Measurements from ENCODE around the gene PARD3B. TPM values are rescaled to one million over a fixed set of nuclear protein-coding genes. Genes with fewer than 3 reads are reported as not detected.
"Not testable (repeated sequence)": the region's sequence is repeated elsewhere in the genome, so short reads cannot be mapped to it uniquely, and the experiment has no call there.

Gene PARD3B
- total RNA-seq, 1 donor from 2014 or later, result 21.7 TPM

DNA sequence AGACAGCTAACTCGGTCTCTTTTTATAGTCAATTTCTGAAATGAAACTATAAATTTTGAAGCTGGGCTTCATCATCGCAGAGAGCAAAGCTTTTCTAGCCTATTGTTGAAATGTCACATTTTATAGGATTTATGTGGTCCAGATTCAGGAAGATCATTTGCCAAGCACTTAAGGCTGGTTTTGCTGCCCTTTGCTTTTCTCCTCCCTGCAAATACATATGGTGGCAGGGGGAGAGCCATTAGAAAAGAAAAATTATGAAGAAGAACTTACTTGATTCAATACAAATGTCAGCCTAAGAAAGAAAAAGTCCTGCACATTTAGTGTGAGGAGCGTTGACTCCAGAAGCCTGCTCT is 930.1 kb downstream of the PARD3B start:
- no peak for DNase-seq

DNA sequence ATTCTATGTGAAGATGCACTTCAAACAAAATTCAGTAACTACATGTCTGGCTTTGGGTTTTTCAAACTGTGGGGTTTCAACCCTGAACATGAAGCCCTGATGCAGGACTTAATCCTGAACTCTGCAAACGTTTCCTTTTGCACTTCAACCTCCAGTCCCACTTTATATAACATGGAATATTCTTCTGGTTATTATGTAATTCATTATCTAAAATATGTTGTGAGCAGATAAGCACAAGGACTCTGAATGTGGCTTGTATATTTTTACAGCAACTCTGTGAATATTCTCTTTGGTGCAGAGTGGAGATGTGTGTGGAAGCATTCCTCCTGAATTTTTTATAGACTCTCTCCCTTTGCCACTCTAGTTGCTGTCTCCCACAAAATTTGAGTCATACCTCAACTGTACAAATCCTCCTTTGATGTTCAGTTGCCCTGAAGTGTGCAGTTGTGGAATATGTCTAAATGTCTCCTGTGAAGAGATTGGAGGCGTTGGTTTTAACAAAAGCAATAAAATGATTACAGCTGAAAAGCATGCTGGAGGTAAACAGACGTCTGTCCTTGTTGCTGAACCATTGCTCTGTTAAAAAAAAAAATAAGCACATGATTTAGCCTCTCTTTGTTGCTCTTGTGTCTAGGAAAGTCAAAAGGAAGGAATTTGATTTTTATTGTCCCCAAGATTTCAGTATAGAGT is 931.9 kb downstream of the PARD3B start:
- DNase-seq, result no peak

DNA sequence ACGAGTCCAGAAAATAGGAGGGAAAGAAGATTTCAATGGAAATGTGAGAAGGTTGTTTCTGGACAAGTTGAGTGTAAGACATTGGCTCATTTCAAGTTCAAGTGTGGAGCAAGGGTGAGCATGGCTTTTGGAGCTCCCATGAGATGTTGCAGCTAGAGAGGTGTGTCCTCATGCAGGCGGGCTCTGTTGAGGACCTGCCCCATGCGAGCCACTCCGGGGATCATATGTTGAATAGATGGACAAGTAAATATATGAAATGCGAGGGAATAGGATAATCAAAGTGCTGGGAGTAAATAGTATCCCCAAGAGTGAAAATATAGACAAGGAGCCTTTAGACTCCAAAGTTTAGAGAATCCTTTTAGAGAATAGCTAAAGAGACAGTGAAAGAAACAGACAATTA is 936.6 kb downstream of the PARD3B start:
- DNase-seq, result no peak

DNA sequence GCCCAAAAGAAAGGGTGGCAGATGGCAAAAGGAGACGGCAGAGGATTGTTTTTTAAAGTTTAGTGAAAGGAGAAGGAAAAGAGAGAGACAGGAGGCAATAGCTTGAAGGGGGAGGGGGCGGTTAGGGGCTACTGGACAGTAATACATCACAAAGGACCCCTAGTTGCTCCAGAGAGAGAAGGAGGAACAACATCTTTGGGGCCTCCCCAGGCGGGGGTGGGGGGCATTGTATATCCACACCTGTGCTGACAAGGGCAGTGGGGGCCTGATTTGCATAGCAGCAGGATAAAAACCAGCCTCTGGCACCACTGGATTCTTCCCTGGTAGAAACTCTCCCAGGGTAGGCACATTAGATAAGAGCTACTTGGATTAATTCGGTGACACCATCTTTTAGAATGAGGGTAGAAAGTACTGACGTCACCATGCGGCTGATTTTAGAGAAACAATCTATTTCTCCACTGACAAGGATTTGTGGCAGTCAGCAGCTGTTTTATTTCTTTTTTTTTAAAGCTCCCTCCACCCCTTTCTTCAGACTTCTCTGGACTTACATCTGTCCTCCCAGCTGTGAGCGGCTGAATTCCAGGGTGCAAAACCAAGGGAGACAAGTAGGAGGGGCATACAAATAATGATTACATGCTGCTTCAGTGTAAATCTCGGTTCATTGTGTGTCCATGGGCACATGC is 937.3 kb downstream of the PARD3B start:
- DNase-seq, result peak; percentile 64

DNA sequence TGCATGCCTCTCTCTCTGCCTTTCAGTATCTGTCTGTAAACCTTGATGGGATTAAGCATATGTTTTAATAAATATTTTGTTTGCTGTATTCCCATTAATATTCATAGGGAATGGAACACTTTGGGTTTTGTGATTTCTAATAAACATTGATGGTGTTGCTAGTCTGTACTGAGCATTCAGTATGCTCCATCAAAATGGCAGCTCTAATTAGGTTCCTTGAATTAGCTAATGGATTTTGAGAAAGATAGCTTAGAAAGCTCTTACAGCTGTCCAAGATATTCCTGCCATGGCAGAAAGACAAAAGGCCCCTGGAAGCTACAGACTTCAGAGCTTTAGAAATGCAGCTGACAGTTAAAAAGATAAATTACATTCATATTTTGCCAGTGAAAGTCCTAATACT is 937.8 kb downstream of the PARD3B start:
- DNase-seq, result no peak

DNA sequence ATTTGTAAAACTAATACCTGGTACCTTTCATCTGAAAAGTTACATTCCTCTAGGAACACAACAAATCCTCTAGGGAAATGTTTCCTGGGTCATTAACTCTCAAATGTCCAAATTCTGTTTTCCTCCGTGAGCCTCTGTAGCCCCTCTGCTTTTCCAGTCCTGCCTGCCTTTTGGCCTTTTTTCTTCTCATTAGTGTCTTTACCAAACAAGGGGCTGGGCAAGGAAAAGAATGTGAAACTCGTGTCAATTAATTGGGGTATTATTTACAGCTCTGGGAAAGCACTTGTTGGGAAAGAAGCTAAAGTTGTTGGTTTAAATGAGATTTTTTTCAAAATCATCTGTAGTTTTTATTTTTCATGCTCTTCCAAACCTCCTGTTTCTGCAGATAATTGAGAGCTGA is 938.9 kb downstream of the PARD3B start:
- DNase-seq, result no peak

DNA sequence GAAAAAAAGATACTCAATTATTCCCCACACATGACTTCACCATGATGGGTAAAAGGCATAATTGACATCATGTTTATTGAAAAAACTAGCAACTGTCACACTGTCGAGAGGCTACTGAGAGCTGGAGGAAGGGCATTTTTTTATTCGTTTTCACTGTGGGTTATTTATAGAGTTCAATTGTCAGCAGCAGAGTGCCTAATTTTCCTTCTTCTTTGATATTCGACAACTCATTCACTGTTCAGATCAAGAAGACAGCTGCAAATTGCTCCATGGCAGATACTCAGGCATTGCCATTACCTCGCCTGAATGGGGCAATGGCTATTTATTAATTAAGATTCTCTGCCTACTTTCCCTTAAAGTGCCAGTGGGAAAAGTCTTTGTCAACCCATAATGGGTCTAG is 939.5 kb downstream of the PARD3B start:
- peak; percentile 15 for DNase-seq

DNA sequence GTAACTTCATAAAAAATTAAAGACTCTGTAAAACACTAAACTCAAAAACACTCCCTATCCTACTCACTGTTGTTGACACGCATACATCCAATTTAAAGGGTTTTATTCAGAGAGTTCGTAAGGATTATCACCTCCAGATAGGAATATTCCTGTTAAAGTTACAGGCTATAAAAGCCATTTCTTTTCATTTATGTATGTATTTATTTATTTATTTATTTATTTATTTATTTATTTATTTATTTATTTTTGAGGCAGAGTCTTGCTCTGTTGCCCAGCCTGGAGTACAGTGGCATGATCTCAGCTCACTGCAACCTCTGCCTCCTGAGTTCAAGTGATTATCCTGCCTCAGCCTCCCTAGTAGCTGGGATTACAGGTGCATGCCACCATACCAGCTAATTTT is 948.3 kb downstream of the PARD3B start:
- not testable (repeated sequence) for DNase-seq

DNA sequence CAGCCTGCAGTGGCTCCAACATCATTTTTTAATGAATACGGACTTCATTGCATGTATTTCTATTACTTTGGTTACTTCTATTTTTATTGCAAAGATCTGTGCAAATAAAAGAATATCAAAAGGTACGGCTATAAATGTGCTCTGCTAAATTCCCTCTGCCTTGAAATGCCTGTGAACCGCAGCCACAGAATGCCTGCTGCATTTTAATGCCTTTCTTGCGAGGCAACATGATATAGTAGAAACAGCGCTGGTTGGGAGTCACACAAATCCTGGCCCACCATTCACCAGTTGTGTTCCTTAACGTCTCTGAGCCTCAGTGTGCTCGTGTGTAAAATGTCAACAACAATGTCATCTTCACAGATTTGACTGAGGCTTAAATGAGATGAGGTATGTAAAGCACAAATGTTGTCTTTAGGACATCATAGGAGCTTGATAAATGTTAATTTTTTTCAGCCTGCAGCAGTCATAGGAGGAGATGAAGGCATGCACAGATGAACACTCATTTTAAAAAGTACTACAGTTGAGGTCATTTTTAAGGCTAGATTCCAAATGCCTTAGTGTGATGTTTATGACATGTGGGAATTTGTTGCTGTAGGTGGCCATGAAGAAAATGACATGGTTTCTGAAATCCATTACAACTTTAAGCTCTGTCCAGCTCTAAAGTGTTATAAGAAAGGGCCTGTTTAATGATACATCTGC is 949.4 kb downstream of the PARD3B start:
- peak; percentile 65 for DNase-seq

DNA sequence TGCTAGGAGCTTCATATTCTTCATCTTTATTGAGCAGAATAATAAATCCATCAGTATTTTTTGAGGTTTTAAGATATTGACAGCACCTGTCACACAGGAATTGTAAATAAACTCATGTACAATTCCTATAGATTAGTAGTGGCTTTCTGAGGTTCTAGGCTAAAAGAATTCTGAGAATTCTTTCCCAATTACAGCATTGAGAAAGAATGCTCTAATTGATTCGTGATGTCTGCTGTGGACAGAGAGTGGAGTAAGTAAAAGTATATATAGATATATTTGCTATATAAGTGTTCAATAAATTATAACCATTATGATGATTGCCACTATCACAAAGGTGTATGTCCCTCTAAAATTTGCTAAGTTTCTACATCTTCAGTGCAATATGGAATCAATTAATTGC is 950.5 kb downstream of the PARD3B start:
- DNase-seq, result peak; percentile 31

DNA sequence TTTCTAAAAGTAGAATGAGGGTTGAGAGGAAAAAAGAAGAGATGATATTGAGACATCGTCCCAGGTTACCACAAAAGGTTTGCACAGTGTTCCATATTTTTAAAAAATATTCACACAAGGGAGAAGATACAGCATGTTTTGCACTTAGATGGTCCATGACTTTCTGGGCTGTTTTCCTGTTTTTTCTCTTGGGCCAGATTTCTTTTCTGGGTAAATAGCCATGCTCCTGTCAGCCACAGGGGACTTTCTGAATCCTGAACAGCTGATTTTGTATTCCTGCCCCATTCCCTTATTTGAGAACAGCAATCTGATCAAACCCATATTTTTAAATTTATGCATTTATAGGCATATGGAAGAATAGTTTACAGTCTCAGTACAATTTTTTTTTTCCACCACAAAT is 951.1 kb downstream of the PARD3B start:
- no peak for DNase-seq

DNA sequence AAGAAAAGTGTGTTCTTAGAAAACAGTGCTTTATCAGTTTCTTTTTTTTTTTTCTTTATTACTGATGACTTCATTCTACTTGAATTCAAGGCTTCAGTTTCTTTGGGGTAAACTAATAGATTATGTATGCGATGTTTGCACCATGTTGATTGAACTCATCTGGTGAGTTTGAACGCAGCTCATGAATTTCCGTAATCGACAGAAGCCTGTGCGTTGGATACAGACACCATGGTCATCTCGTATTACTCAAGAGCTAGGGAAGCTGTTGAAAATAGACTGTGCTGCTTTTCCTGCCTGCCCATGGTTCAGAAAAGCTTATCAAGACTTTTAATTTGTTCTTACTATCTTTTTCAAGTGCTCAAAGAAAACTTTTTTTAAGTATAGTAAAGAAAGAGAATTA is 951.5 kb downstream of the PARD3B start:
- peak; percentile 89 for DNase-seq

DNA sequence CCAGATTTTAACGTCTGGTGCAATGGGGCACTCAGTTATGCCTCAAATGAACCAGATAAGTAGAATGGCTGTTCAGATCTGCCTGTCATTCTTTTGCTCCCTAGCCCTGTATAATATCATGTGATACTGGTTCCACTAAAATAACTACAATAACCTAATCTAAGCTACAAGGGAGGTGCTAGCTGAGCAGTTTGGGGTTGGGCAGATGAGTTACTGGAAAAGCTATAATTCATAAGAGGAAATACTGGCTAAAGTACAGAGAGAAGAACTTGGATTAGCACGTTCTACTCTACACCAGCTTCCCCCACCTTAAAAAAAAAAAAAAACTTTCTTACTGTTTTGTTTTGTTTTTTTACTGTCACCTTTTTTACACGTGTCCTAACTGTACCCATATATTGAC is 953.7 kb downstream of the PARD3B start:
- no peak for DNase-seq

DNA sequence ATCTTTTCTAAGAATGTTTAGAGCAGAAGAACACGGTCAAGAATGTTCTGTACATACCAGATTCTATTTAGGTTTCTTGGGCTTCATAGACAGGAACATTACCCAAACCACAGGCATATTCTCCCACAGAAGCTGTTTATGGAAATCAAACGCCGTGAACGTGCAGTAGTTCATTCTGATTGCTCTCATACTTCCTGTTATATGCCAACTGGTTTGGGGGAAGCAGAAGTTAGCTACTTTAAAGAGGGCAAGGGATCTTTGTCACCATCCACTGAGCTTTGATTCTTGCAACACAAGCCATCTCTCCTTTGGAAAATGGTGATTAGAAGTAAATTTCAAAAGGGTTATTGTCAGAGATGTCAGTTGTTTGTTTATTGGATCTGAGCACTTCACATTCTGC is 954.8 kb downstream of the PARD3B start:
- no peak for DNase-seq

DNA sequence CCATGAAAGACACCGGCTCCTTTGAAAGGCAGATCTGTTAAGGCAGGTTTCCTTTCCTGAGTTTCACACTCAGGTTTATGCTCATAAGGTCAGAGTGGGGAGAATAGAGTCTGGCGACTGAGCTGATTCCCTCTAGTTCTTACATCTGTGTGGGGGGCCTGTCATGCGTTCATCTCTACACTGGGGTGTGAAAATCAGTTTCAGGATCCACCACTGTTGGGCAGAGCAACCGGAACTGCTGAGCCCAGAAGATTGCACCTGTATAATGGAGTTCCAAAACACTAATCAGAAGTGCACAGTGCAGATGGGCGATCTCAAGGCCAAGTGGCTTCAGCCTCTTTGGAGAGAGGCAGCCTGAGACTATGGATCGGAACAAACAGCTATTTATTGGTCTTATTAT is 955.7 kb downstream of the PARD3B start:
- DNase-seq, result no peak

DNA sequence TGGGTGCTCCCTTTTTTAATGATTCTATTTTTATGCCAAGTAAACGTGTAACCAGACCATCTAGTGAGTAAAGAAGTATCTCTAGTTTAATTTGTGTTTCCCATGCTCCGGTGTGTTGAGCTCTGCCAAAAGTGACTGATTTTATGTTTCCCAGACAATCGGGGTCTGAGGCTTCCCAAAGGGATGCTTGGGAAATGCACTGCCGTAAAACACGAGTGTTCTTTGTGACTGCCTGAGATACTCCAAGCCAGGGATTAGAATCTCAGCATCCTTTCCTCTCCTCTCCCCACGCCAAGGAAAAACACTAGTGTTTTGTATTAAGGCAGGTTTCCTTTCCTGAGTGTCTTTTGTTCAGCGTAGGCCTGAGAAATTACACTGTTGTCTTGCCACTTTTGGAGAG is 956.6 kb downstream of the PARD3B start:
- DNase-seq, result no peak

DNA sequence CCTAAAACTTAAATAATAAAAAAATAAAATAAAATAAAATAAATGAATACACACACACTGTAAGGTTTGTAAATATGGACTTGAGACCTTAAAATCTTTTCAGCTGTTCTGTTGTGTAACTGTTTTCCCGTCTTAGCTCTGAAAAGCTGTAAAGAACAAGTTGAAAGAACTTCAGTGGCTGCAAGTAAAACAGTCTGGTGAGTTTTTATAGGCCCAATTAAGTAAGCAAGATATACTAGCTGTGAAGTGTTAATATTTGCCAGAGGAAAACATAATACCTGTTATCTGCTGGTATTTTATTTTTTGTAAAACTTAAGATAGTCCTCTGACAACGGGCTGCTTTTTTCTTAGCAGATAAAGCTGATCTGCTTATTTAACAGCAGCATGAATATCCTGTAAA is 960.1 kb downstream of the PARD3B start:
- no peak for DNase-seq

DNA sequence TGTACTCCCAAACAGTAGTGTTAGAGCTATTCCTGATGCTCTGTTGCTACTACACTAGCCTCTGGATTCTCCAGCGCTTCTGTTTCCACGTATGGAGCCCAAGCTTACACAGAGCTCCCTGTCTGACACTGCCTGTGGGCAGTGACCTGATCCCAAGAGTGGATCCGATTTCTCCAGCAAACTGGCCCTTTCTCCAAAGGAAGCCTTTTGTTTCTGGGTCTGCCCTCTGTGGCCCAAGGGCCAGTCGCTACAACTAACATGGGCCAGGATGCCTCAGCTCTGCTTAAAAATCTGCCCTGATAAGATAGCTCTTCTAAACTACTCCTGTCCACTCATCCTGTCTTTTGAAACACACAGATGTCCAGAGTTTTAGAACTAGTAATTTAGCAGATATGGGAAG is 964.4 kb downstream of the PARD3B start:
- no peak for DNase-seq

DNA sequence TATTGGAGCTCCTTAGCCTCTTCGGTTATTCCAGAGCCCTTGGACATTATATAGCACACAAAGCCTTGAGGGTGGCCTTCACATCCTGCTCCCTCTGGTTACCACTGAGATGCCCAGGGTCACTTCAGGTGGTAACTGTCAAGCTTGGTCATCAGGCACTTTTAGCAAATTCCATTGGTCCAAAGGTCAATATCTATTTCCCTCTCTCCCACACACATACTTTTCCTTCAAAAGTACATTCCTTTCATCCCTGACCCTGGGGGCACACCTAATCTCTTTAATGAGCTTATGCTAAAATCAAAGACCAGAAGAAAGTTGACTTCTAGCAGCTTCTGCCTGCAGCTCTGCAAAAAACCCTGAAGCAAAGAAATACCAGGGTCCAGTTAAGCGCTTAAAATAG is 965.1 kb downstream of the PARD3B start:
- DNase-seq, result no peak

DNA sequence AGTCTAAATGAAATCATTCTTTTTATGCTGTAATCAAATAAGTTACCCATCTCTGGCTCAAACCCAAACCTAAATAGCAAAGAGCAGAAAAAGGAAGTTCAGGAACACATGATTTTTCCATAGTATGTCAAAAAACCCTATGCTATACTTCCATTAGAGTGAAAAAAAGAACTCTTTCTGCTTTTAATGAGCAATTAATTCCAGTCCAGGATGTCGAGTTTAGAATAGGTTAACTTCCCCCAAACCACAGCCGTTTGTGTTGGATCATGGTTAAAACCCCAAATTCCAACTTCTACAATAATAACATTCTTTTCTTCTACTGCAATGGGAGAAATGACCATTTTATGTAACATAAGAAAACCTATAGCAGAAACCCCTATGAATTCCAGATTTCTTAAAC is 965.9 kb downstream of the PARD3B start:
- DNase-seq, result no peak

DNA sequence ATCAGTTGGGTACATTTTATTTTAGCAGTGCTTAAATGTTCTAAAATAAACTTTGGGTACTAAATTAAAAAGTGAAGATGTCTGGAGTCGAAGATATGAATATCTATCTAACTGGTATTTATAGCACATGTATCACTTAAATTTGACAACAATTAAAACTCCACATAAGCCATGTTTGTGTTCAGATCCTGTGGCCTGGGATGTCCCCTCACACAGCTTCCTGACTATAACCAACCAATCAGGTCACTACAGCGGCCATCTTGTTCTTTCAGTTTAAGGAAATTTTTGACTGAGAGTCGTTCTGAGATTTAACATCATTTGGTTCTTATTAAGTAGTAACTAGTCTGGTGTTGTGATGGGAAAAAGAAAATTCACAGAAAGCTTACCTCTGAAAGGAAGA is 966.4 kb downstream of the PARD3B start:
- no peak for DNase-seq

DNA sequence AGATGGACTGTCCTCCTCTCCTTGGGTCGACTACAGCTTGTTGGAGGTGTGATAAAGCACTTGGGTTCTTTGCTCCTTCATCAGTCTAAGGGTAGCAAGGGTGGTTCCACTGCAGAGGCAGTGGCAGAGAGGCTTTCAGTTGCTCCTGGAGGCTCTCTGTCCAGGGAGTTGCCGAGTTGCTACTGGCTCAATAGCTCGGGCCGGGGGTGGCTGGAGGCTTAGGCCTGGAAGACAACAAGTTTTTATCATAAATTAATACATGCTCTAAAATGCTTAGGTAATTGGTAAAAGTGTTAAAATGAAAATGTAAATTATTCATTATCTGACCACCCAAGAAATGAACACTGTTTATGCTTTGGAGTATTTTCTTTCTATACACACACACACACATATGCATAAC is 975.0 kb downstream of the PARD3B start:
- no peak for DNase-seq

DNA sequence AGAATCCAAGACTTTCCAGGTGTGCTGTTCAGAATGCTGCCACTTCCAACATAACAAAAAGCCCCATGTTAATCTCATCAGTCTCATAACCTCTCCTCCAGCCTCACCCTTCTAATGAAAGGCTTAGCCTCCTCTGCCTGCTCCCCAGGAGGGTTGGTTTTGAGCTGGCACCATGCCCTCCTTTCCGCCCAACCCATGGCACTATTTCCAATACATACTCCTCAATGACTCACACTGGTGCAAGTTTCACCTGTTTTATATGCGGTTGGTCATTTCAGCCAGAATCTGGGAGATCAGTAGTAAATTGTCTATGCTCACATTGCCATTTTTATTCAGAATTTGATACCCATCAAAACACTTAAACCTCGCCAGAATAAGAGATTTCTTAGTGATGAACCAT is 979.4 kb downstream of the PARD3B start:
- no peak for DNase-seq

DNA sequence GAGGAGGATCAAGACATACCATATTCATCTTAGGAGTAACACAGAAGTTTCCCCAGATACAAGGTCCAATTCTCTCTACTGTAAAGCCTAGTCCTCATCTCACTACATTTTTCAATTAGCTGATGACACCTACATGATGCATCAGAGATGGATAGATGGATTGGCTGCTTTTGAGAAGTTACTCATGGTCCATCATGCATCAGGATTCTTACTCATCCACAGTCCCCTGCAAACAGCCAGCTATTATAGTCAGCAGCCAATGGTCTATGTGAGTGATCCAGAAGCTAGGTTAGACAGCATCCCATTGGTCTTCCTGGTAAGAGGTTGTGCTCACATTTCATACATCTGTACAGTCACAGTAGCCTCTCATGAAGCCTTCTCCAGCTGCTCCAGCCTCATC is 982.5 kb downstream of the PARD3B start:
- DNase-seq, result no peak
